Activated CD4-positive, alpha-beta T cell treated with anti-CD3 and anti-CD28 coated beads, Interleukin-2, amount 50 U/mL, for 16 hours (primary cell): Measurements from ENCODE around the gene TTC9.

Experiments used
- DNase-seq: peaks from one replicate; pipeline ENCODE4 v3.0.0-alpha.2; 2020

The TTC9 gene

DNA sequence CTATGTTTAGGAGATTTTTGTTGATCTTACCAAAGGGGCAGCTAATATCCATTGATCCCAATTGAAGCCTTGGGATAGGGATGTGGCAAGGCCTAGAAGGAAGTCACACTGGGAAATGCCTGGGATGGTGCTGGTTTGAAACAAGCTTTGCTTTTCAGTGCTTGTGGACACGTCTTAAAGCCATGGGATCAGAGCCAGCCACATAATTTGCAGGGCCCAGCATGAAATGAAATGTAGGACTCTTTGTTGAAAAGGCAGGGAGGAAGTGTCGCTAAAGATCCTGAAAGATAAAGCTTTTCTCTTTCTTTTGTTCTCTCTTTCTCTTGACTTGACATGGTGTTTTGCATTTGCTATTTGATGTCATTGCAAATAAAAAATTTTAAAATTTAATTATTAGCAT lies 5.0 kb downstream of the TTC9 start:
- DNase-seq, result no peak

DNA sequence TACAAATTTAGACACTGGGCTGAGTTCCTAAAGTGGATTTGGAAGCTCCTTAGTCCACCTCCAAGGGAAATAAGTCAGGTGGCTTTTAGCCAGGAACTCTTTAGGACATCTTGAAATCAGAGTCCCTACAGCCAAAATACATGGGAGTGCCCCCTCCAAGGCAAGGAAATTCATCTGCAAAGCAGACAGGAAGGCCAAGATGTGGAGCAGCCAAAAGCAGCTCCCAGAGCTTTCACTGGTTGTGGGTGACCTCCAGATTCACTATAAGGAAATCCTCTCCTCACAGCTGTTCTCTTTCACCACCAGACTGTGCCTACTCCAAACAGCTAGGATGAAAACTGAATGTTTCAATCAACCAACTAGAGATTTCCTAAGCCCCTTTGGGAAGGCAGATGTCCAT lies 6.6 kb downstream of the TTC9 start:
- no peak for DNase-seq

DNA sequence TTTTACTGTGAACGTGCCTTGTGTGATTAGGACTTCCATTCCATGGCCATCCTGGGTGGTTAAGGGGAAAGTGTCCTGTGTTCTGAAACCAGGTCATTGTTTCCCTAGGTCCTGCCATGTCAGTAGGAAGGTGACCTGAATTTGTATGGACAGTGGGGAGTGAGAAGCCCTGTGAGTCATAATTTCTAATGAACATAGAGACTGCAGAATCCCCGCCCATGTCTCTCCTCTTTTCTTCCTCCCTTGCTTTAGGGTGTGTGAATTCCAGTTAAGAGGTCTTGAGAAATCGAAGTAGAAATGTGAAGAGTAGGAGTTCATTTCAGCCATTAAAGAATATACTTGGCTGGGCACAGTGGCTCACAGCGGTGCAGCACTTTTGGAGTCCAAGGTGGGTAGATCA lies 8.1 kb downstream of the TTC9 start:
- DNase-seq, result no peak

DNA sequence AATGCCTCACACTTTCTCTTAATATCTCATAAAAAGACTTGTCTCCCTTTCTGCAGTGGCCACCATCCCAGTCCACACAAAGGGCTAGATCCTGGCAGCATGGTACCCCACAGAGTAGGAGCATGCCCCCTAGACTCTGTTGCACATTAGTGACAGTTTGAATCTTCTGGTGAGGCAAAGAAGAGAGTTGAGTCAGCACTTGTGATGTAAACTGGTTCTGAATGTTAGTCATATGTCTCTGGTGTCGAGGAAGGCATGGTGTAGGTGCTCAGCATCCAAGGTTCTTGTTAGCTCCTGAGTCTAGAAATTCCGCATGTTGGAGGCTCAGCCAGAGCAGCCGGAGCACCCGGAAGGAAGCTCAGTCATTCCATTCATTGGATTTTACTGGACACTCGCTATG lies 9.8 kb downstream of the TTC9 start:
- DNase-seq, result peak; percentile 76

DNA sequence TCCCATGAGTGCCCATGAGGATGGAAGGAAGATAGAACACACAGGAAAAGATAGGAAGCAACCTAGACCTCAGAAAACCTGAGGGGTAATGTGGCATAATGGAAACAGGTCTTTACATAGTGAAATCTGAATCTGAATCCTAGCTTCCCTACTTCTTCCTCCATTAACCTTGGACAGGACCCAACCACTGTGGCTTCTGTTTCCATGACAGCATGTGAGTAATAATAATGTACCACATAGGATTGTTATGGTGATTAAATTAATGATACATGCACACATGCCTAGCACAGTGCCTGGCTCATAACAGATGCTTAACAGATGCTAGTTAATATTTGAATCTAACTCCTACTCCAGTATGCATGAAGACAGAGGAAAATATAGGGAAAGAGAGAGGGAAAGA lies 11.2 kb downstream of the TTC9 start:
- no peak for DNase-seq

DNA sequence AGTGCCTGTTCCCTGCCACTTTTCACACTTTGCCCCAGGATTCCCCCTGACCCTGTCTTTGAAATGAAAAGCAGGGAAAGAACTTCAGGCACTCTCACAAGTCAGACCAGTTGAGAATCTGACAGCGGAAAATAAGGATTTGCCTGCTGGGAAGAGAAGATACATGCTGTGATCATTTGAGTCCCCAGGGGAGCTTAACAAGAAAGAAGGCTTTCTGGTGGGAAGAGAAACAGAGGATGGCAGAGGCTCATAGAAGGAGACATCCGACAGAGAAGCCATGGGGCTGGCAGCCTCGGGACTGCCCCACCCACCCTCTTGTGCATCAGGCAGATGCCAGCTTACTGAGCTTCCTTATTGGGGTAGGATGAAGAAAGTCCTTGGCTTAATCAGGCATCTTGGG lies 11.9 kb downstream of the TTC9 start:
- DNase-seq, result no peak

DNA sequence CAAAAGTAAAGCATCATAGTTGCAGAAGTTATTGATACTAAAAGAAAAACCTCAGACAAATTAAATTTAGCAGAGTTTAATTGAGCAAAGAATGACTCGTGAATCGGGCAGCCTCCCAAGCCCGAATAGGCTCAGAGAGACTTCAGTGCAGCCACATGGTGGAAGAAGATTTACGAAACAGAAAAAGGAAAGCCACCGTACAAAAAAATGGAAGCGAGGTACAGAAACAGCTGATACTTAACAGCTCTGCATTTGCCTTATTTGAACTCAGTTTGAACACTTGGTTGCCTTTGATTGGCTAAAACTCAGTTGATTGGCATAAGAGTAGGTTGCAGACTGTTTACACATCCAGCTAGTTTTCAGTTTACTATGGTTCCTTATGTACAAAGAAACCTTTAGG lies 12.9 kb downstream of the TTC9 start:
- peak; percentile 54 for DNase-seq

DNA sequence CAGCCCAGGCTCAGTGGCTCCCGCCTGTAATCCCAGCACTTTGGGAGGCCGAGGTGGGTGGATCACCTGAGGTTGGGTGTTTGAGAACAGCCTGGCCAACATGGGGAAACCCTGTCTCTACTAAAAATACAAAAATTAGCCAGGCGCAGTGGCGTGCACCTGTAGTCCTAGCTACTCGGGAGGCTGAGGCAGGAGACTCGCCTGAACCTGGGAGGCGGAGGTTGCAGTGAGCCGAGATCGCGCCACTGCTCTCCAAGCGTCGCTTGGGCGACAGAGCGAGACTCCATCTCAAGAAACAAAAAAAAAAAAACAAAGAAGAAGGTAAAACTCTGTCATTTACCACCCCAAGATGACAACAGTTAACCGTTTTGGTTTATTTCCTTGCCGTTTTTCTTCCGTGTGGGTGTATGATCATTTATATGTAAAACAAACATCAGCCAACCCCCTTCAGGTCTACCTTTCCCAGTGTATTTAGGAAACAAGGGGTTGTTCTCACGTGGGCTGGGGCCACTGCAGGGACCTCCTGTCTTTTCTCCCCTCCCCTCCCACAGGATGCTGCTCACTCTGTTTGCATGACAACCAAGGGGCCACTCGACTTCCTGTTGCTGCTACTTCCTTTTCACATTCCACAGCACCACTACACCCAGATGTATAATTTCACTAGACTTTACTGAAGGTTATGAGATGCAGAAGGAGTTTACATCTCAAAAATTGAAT lies 13.6 kb downstream of the TTC9 start:
- DNase-seq, result peak; percentile 89

DNA sequence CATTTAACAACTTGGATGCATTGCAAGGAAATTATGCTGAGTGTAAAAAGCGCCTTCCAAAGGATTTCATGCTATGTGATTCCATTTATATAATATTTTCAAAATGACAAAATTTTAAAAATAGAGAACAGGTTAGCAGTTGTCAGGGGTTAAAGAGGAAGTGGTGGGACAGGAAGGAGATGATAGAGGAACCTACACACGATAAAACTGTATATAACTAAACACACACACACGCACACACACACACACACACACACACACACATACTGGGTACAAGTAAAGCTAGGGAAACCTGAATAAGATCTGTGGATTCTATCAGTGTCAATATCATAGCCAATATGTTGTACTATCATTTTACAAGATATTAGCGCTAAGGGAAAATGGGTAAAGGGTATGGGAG lies 17.2 kb downstream of the TTC9 start:
- DNase-seq, result no peak

DNA sequence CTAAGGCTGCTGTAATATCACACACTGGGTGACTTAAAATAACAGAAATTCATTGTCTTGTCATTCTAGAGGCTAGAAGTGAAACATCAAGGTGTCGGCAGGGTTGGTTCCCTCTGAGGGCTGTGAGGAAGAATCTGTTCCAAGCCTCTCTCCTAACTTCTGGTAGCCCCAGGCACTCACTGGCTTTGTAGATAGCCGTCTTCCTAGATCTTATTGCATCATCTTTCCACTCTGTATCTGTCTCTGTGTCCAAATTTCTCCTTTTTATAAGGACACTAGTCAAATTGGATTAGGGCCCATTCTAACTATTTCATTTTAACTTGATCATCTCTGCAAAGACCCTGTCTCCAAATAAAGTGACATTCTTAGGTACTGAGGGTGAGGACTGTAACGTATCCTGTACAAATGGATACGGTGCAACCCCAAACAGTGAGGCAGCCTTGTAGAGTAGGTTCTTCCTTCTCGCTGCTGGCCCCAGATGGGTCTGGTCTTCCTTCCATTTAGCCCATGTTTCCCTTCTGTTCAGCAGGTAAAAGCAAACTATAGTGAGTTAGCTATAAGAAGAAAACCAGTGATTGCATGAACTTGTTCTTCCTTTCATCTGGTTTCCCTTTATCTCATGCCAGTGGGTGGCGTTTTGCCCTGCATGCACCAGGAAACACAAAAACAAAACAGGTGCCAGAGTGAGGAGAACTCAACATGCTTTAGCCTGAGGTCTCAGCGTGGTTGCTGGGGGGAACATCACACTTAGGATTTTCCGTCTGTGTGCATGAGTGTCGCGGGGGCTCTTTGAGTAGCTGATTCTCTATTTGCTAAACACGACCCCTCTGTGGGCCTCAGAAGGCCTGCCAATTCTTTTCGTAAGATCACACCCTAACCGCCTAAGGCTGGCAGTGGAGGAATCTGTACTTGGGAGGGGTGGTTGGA lies 19.5 kb downstream of the TTC9 start:
- peak; percentile 43 for DNase-seq

DNA sequence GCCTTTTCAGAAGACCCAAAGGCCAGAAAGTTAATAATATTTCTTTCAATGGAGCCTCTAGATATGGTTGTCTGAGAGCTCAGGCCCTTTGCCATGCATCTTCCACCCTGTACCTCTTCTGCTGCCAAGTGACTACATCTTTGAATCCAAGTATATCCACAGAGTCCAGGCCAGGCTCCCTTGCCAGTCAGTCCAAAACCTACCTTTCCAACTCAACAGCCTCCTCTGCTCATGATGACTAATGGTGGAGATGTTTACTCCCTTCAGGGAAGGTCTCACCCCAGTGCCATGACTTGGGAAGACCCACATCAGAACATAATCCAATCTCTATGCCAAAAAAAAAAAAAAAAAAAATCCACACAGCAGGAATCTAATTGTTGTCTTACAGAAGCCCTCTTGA lies 20.4 kb downstream of the TTC9 start:
- no peak for DNase-seq

DNA sequence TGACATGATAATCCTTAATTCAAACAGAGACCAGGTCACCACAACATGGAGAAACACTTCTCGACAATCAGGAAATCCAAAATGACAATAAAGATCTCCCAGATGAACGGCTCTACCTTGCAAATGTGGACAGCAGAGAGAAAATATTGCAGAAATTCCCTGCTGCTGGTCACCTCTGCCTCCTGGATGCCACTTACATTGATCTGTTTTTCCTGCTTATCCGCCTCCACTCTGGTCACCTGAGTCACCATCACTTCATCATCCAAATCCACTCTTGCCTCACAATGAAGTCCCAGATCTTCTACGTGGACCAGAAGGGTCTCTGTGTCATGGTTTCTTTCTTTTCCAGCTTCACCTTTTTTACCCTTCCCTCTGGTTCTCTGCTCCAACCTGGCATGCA lies 21.1 kb downstream of the TTC9 start:
- no peak for DNase-seq

DNA sequence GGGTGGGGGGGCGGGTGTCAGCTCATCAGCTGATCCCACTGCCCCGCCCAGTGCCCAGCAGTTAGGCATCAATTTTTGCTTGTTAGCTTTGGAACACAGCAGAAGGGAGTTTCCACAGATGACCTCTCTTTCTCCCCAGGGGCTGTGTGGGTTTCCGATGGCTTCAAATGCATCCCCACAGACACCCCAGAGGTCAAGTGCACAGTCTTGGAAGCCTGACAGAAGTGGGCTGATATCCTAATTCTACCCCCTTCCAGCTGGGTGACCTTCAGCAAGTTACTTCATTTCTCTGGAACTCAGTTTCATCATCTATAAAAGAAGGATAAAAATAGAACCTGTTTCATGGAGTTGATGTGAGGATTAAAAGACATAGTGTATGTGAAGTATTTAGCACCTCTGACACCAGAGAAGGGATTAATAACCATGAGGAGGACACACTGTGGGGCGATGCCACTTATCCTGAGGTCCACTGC lies 22.0 kb downstream of the TTC9 start:
- DNase-seq, result no peak

DNA sequence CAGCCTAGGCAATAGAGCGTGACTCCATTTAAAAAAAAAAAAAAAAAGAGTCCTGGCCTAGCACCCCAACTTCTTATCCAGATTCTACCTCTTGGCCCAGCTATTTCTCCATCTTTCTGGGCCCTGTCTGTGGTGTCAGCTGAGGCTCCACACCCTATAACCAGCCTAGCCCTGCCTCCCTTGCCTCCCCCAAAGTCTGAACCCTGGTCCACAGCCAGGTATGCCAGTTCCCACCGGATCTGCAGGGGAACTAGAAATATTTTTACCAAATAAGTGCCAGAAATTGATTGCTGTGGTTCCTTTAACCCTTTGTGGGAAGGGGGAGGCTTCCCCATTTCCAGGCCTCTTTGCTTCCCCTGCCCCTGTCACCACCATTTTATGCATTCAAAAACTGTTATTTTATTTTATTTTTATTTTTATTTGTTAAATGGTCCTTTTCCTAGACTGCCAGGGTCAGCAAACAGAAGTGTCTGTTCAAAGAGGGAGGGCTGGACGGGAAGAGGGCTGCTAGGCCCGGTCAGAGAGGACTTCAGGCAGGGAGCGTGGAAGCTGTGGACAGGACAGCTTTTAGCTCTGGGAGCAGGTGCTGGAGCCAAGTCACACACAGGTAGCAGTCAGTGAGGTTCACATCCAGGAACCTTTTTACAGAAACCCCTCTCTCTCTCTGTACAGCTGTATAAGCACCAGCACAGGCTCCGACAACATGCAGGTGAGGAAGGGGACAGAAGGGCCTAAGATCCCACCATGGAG lies 23.2 kb downstream of the TTC9 start:
- no peak for DNase-seq

DNA sequence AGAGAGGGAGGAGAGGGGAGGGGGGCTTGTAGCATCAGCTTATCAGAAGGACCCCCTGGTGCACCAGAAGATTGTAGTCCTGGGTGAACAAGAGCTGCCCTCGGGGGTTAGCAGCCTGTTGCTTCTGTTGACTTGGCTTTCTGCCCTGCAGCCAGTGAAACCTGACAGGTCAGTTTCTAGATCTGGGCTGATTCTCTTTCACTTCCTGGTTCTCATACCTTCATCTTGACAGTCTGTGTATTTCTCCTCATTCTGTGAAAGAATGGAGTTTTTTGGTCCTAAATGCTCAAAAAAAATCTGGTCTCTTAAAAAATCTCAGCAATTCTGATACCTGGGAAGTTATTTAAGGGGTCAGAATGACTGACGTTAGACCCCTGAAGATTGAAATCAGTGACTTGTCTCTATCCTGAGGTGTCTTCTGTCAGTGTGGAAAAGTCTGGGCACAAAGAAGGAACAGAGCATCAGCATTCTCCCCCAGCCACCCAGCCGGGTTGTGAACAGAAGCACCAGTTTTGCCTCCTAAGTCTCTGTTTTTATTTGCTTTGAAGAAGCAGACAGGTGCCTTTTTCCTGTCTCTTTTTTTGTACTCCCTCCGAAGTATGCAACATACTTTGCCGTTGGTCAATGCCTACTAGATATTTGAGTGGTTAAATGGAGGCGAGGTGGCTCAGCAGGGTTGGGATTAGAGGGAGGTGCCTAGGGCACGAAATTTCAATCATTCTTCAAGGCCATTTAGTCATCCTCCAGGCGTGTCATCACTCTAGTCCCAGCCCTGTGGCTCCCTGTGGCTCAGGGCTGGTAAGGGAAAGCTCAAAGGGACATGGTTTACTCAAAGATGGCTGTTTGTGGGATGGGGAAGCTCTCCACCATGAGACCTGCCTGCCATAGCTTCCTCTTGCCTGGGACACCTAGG lies 24.0 kb downstream of the TTC9 start:
- no peak for DNase-seq

DNA sequence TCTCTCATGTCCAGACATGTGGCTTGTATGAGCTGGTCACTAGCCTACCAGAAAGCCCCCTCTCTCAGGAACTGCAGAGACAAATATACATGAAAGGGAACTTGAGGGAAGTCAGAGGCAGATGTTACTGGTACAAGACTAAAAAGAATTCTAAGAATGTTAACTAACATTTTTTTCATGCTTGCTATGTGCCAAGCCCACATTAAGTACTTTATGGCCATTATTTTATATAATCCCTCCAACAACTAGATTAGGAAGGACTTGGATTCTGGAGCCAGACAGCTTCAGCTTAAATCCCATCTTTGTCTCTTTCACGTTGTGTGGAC lies 24.6 kb downstream of the TTC9 start:
- no peak for DNase-seq

DNA sequence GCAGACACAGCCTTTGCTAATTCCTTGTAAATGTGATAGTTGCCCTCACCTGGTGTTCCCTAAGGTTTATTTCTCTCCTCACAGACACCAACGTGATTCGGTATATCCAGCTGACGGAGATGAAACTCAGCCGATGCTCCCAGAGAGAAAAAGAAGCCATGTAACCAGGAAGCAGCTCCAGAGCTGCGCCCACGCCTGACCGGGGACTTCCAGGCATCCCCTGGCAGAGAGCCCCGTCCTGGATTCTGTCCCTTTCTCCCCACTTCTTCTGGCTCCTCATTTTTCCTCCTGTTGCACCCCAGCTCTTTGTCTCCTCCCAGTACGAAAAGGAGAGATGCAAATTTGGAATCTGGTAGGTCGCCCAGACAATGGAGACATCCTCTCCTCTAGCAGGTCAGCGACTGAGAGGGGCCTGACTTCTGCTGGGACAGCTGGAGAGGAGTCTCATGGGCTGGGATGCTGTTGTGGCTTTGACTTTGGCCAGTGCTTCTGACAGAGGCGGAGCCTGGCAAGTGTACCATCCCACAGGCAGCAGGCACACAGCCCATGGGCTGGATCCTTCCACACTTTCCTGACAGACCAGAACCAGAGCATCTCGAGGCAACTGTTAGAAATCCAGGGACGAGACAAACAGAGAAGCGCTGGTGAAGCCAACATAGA lies 29.4 kb downstream of the TTC9 start:
- no peak for DNase-seq

DNA sequence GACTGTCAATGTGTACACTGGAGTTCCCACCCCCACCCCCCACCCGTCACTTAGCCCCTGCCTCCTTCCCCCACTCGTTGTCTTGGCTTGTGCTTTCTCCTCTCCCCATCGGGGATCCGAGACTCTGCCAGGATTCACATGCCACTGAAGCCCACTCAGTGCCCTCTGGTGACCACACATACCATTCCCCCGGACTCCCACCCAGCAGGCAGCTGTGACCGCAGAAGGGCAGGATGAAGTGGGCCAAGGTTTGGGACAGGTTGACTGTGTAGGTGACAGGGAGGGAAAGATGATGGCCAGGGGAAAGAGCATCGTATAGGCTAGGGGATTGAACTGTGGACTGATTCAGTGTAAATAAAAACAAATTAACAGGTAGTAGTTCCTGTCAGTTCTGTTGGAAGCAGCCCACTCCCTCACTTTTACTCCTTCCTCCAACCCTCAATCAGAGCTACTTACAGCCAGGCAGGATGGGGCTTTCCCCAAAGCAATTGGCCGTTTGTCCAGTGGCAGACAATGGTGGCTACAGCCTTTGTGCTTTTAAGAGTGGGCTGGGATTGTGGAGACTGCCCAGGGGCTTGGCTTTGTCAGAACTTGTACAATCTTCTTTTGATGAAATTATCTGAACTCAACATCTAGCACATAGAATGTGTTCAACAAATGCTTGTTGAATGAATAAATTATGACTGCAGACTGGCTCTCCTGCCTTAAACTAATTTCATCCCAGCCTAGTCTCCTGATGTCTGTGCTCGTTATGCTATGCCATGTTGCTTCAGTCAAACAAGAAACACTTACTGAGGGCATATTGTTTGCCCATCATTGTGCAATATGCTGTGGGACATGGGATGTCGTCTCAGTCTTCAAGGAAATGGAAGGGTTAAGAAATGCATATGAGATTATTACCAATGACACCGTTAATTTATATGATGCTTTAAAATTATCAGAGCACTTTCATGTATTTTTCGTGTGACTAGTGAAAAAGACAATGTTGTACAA lies 30.2 kb downstream of the TTC9 start:
- no peak for DNase-seq

DNA sequence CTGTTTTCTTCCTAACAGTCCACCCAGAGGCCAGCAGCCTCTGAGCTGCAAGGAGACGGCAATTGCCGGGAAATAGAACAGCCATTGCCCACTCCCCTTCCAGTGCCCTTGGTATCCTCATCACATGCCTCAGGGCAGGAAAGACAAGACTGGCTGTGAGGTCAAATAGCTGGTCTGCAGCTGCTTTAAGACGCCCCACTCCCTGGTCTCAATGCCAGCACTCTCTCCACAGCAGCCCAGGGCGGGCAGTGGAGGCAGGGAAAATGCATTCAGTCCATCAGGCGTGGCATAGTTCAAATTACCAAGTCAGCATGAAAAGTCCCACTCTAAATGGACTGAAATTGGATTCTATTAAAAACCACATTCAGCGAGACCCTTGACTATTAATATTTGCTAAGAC lies 35.6 kb downstream of the TTC9 start:
- no peak for DNase-seq

DNA sequence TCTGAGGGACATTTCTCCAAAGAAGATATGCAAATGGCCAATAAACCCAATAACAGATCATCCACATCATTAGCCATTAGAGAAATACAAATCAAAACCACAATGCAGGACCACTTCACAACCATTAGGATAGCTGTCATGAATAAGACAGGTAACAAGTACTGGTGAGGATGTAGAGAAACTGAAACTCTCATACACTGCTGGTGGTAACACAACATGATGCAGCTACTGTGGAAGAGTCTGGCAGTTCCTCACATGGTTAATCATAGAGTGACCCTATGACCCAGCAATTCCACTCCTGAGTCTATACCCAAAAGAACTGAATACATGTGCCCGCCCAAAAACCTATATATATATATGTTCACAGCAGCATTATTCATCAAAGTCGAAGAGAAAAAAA lies 39.0 kb downstream of the TTC9 start:
- no peak for DNase-seq

DNA sequence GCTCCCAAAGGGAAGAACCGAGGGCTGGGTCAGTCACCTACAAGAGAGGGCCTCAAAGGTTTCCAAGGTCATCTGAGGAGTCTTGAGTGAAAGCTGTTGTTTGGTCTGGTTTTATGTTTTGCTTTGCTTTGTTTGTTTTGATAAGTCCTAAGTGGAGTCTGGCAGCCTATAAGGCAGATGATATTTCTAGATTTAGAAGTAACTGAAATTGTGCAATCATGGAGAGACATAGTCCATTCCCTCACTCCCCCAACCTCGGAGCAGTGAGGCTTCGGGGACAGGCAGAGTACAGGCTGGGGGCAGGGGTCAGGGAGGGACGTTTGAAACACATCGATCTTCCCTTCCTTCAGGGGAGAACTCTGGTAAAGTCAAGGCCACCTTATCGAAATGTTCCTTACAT lies 42.3 kb downstream of the TTC9 start:
- no peak for DNase-seq
